Caco-2 (cell line): ENCODE data around the gene HHIPL1. TPM values are rescaled to one million over a fixed set of nuclear protein-coding genes. Genes with fewer than 3 reads are reported as not detected.

Experiments used
- BruUV-seq: library from RNA; stranded (reverse); fragments of 400-500 nt; replicated peaks from 2 replicates; lab custom pipeline; 2021; lab: Mats Ljungman, UMichigan
- CTCF ChIA-PET: fragments of 300-600 bp; sonication (Branson Sonifier 250); formaldehyde crosslinking; loops from one replicate; lab custom pipeline; 2022; ENCODE audit warnings: antibody characterized with exemption; lab: Charles Lee
- POLR2A ChIA-PET: fragments of 300-600 bp; sonication (Branson Sonifier 250); formaldehyde crosslinking; loops from one replicate; lab custom pipeline; 2022; ENCODE audit warnings: antibody characterized with exemption; lab: Charles Lee
- DNase-seq, 2 experiments: peaks; one replicate each; pipeline versions ENCODE4 v3.0.0 to v3.0.0-alpha.2; 2020 to 2022
- H3K27me3 ChIP-seq: replicated peaks from 2 replicates; pipeline ENCODE4 v1.6.0; 2011; ENCODE audit warnings: low read length; ENCODE audit not compliant: control insufficient read depth, insufficient read depth
- H3K36me3 ChIP-seq: 2 replicates; pipeline ENCODE4 v1.5.1; 2011; ENCODE audit warnings: low read length; ENCODE audit not compliant: control insufficient read depth, insufficient read depth
- H3K4me1 ChIP-seq: fragments of 250-450 bp; sonication (Bioruptor Pico); 2 replicates; pipeline ENCODE4 v1.5.1; 2020; ENCODE audit warnings: mild to moderate bottlenecking
- H3K4me3 ChIP-seq: 2 replicates; pipeline ENCODE4 v1.5.1; 2011; ENCODE audit warnings: low read depth, mild to moderate bottlenecking, control low read depth, low read length
- H3K9me3 ChIP-seq: fragments of 250-450 bp; sonication (Bioruptor Pico); 2 replicates; pipeline ENCODE4 v1.5.1; 2020; ENCODE audit warnings: mild to moderate bottlenecking, moderate library complexity
- H3K27ac Mint-ChIP-seq: one replicate; pipeline ENCODE4 v1.8.0; 2022; ENCODE audit warnings: mixed read lengths; ENCODE audit not compliant: unreplicated experiment
- H3K27me3 Mint-ChIP-seq: one replicate; pipeline ENCODE4 v1.8.0; 2022; ENCODE audit warnings: mixed read lengths; ENCODE audit not compliant: insufficient read depth, unreplicated experiment
- H3K36me3 Mint-ChIP-seq: one replicate; pipeline ENCODE4 v1.8.0; 2022; ENCODE audit warnings: mild to moderate bottlenecking, mixed read lengths; ENCODE audit not compliant: insufficient read depth, unreplicated experiment
- H3K4me1 Mint-ChIP-seq: one replicate; pipeline ENCODE4 v1.8.0; 2022; ENCODE audit warnings: low read depth, mixed read lengths; ENCODE audit not compliant: unreplicated experiment
- H3K4me3 Mint-ChIP-seq: one replicate; pipeline ENCODE4 v1.8.0; 2022; ENCODE audit warnings: mild to moderate bottlenecking, moderate library complexity, mixed read lengths; ENCODE audit not compliant: unreplicated experiment
- H3K9me3 Mint-ChIP-seq: one replicate; pipeline ENCODE4 v1.8.0; 2022; ENCODE audit warnings: mixed read lengths; ENCODE audit not compliant: unreplicated experiment
- CTCF ChIP-seq, 2 experiments: fragments of 200-600 bp in 1 of 2; IDR thresholded peaks; 1 replicate in 1 of 2; 2 replicates in 1 of 2; pipeline versions ENCODE4 v1.5.1 to v1.8.0; 2011 to 2022; ENCODE audit warnings: antibody characterized with exemption in 1 of 2, control low read depth in 1 of 2, inconsistent platforms in 1 of 2, low read depth in 1 of 2, low read length in 1 of 2, mild to moderate bottlenecking in 1 of 2, moderate library complexity in 1 of 2; ENCODE audit not compliant: insufficient read depth in 1 of 2, severe bottlenecking in 1 of 2, unreplicated experiment in 1 of 2
- intact Hi-C: fragments of 100-400 bp; cut with micrococcal nuclease; formaldehyde crosslinking; loops from one replicate; pipeline ENCODE4 v1.10.0; 2022; ENCODE audit not compliant: unreplicated experiment
- total RNA-seq: library from RNA; stranded (reverse); gene quantifications from 2 replicates; pipeline ENCODE4 v1.2.3, GENCODE V29; 2022

The HHIPL1 gene
- total RNA-seq, 1 experiment from 2014 or later = 2.9 TPM

GRCh38 chr14:99686557-99687283, 41.8 kb downstream of the HHIPL1 start:
- Mint-ChIP-seq H3K4me3 (no peak overlapping the region), H3K36me3 (peaks cover 13% of the 10 kb centered on the region), H3K9me3 (no peaks in the 10 kb centered on the region), H3K27ac (no peak overlapping the region), H3K4me1 (peaks cover 7% of the 10 kb centered on the region), H3K27me3 (peaks cover 33% of the 10 kb centered on the region)
- no peak for DNase-seq
- no peaks in the 10 kb centered on the region for H3K36me3 ChIP-seq
- BruUV-seq = no TSS peak
- peaks cover 9% of the 10 kb centered on the region; the same call in 1 of the 2 replicates for H3K4me1 ChIP-seq
- H3K27me3 ChIP-seq = no peaks in the 10 kb centered on the region
- TF ChIP-seq CTCF (IDR thresholded peaks at IDR 0.05; ENCODE audit: insufficient read depth in 1 of 2, low read depth in 1 of 2, low read length in 1 of 2, severe bottlenecking in 1 of 2, unreplicated experiment in 1 of 2) = no peak
- no peak overlapping the region for H3K4me3 ChIP-seq
- intact Hi-C loops = no loop called here
- POLR2A ChIA-PET = no interaction called here
- H3K9me3 ChIP-seq = no peaks in the 10 kb centered on the region
- CTCF ChIA-PET = interaction anchor here (1.6 kb wide), 1 partner anchor 164 kb away, joined by 4 read pairs; no protein-coding TSS in a partner anchor

- no peaks in the 10 kb centered on the region for H3K9me3 Mint-ChIP-seq
- no peak overlapping the region for H3K4me3 Mint-ChIP-seq
- H3K27me3 ChIP-seq = no peaks in the 10 kb centered on the region
- intact Hi-C loops = no loop called here
- peaks cover 11% of the 10 kb centered on the region for H3K36me3 Mint-ChIP-seq
- H3K36me3 ChIP-seq = no peaks in the 10 kb centered on the region
- no peaks in the 10 kb centered on the region for H3K9me3 ChIP-seq
- peak in 1 of 2 experiments; percentile 49 for DNase-seq
- no peak overlapping the region for H3K4me3 ChIP-seq
- POLR2A ChIA-PET = no interaction called here
- no peak overlapping the region for H3K27ac Mint-ChIP-seq
- H3K4me1 Mint-ChIP-seq = peaks cover 4% of the 10 kb centered on the region
- H3K27me3 Mint-ChIP-seq = peaks cover 33% of the 10 kb centered on the region
- peaks cover 9% of the 10 kb centered on the region; the same call in 1 of the 2 replicates for H3K4me1 ChIP-seq
- peak; percentile 60 to 63 for TF ChIP-seq CTCF (IDR thresholded peaks at IDR 0.05; ENCODE audit: insufficient read depth in 1 of 2, low read depth in 1 of 2, low read length in 1 of 2, severe bottlenecking in 1 of 2, unreplicated experiment in 1 of 2)
- CTCF ChIA-PET = interaction anchor here (1.6 kb wide), 1 partner anchor 164 kb away, joined by 4 read pairs; no protein-coding TSS in a partner anchor
- no TSS peak for BruUV-seq
These were observed 42.6 kb downstream of the HHIPL1 start for GRCh38 chr14:99687284-99688209.

- intact Hi-C loops = no loop called here
- Mint-ChIP-seq H3K4me1 (no peaks in the 10 kb centered on the region), H3K9me3 (no peaks in the 10 kb centered on the region), H3K27ac (no peak overlapping the region), H3K4me3 (no peak overlapping the region), H3K36me3 (peaks cover 7% of the 10 kb centered on the region), H3K27me3 (peaks cover 33% of the 10 kb centered on the region)
- POLR2A ChIA-PET = no interaction called here
- no peak for DNase-seq
- TF ChIP-seq CTCF (IDR thresholded peaks at IDR 0.05; ENCODE audit: insufficient read depth in 1 of 2, low read depth in 1 of 2, low read length in 1 of 2, severe bottlenecking in 1 of 2, unreplicated experiment in 1 of 2) = no peak
- no TSS peak for BruUV-seq
- Histone ChIP-seq H3K9me3 (no peaks in the 10 kb centered on the region), H3K4me1 (0 out of 2 replicates have a peak, but pooled peaks cover 3% of the 10 kb centered on the region), H3K4me3 (no peak overlapping the region), H3K27me3 (no peaks in the 10 kb centered on the region), H3K36me3 (no peaks in the 10 kb centered on the region)
- CTCF ChIA-PET = interaction anchor here (1.6 kb wide), 1 partner anchor 165 kb away, joined by 4 read pairs; no protein-coding TSS in a partner anchor
These were observed 43.3 kb downstream of the HHIPL1 start for GRCh38 chr14:99688210-99688581.
